ENCODE measurements around the gene TMC6. TPM values are rescaled to one million over a fixed set of nuclear protein-coding genes. Genes with fewer than 3 reads are reported as not detected.

The TMC6 gene
- total and polyA plus RNA-seq, 2 of the 13 experiments (the other 11 are each of a cell fraction or from before 2014, with no cell fraction given), result 48.4 to 99.1 TPM

DNA sequence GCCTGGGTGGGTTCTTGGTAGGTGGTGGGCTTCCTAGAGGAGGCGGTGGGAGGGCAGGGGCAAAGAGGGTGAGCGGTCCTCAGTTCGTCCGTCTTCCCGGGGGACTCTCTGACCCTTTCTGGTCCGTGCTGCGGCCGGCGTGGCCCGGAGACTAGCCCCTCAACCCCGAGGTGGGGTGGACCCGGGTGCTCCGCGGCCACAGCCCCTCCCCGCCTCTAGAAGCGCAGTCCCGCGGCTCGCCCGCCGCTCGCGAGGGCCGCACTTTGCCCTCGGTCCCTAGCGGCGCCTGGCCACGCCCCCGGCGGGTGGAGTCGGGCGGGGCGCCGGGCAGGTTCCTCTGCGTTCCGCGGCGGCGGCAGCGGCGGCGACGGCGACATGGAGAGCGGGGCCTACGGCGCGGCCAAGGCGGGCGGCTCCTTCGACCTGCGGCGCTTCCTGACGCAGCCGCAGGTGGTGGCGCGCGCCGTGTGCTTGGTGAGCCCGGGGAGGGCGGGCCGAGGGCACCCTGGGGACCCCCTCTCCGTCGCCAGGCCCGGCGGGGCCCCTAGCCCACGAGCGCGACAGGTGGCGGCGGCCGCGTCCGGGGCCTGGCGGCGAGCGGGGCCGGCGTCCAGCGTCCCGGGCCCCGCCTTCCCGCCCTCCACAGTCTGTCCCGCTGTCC, 39.8 kb upstream of the TMC6 start, which contains the start of gene SYNGR2 (continued):
- TF ChIP-seq, protein P1, sequence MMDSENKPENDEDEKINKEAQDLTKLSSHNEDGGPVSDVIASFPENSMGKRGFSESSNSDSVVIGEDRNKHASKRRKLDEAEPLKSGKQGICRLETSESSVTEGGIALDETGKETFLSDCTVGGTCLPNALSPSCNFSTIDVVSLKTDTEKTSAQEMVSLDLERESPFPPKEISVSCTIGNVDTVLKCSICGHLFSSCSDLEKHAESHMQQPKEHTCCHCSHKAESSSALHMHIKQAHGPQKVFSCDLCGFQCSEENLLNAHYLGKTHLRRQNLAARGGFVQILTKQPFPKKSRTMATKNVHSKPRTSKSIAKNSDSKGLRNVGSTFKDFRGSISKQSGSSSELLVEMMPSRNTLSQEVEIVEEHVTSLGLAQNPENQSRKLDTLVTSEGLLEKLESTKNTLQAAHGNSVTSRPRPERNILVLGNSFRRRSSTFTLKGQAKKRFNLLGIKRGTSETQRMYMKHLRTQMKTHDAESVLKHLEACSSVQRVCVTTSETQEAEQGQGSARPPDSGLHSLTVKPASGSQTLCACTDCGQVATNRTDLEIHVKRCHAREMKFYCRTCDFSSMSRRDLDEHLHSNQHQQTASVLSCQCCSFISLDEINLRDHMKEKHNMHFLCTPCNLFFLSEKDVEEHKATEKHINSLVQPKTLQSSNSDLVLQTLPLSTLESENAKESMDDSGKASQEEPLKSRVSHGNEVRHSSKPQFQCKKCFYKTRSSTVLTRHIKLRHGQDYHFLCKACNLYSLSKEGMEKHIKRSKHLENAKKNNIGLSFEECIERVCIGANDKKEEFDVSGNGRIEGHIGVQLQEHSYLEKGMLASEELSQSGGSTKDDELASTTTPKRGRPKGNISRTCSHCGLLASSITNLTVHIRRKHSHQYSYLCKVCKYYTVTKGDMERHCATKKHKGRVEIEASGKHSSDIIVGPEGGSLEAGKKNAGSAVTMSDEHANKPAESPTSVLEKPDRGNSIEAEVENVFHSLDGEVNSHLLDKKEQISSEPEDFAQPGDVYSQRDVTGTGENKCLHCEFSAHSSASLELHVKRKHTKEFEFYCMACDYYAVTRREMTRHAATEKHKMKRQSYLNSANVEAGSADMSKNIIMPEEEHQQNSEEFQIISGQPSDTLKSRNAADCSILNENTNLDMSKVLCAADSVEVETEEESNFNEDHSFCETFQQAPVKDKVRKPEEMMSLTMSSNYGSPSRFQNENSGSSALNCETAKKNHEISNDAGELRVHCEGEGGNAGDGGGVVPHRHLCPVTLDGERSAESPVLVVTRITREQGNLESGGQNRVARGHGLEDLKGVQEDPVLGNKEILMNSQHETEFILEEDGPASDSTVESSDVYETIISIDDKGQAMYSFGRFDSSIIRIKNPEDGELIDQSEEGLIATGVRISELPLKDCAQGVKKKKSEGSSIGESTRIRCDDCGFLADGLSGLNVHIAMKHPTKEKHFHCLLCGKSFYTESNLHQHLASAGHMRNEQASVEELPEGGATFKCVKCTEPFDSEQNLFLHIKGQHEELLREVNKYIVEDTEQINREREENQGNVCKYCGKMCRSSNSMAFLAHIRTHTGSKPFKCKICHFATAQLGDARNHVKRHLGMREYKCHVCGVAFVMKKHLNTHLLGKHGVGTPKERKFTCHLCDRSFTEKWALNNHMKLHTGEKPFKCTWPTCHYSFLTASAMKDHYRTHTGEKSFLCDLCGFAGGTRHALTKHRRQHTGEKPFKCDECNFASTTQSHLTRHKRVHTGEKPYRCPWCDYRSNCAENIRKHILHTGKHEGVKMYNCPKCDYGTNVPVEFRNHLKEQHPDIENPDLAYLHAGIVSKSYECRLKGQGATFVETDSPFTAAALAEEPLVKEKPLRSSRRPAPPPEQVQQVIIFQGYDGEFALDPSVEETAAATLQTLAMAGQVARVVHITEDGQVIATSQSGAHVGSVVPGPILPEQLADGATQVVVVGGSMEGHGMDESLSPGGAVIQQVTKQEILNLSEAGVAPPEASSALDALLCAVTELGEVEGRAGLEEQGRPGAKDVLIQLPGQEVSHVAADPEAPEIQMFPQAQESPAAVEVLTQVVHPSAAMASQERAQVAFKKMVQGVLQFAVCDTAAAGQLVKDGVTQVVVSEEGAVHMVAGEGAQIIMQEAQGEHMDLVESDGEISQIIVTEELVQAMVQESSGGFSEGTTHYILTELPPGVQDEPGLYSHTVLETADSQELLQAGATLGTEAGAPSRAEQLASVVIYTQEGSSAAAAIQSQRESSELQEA (CRISPR knock-in tag; IDR thresholded peaks at IDR 0.05; ENCODE audit: not compliant biosample characterization), result no peak
- TF ChIP-seq, protein P2, sequence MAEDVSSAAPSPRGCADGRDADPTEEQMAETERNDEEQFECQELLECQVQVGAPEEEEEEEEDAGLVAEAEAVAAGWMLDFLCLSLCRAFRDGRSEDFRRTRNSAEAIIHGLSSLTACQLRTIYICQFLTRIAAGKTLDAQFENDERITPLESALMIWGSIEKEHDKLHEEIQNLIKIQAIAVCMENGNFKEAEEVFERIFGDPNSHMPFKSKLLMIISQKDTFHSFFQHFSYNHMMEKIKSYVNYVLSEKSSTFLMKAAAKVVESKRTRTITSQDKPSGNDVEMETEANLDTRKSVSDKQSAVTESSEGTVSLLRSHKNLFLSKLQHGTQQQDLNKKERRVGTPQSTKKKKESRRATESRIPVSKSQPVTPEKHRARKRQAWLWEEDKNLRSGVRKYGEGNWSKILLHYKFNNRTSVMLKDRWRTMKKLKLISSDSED (CRISPR knock-in tag; IDR thresholded peaks at IDR 0.05), result peak; percentile 73; the same call in 1 of the 2 replicates
- TF ChIP-seq MED1 (CRISPR knock-in tag; IDR thresholded peaks at IDR 0.05), result peak; percentile 77
- TF ChIP-seq ZFP1 (CRISPR knock-in tag; IDR thresholded peaks at IDR 0.05), result no peak
- TF ChIP-seq ZMYM3 (CRISPR knock-in tag; IDR thresholded peaks at IDR 0.05), result peak; percentile 56; the same call in 1 of the 2 replicates
- TF ChIP-seq PTBP1 (IDR thresholded peaks at IDR 0.05; ENCODE audit: low read depth, low read length, poor library complexity, severe bottlenecking), result no peak
- no peak for TF ChIP-seq JUND (CRISPR knock-in tag; IDR thresholded peaks at IDR 0.05)
- no peak for TF ChIP-seq GATA4 (IDR thresholded peaks at IDR 0.05; ENCODE audit: borderline replicate concordance, low read depth)
- TF ChIP-seq, protein P3, sequence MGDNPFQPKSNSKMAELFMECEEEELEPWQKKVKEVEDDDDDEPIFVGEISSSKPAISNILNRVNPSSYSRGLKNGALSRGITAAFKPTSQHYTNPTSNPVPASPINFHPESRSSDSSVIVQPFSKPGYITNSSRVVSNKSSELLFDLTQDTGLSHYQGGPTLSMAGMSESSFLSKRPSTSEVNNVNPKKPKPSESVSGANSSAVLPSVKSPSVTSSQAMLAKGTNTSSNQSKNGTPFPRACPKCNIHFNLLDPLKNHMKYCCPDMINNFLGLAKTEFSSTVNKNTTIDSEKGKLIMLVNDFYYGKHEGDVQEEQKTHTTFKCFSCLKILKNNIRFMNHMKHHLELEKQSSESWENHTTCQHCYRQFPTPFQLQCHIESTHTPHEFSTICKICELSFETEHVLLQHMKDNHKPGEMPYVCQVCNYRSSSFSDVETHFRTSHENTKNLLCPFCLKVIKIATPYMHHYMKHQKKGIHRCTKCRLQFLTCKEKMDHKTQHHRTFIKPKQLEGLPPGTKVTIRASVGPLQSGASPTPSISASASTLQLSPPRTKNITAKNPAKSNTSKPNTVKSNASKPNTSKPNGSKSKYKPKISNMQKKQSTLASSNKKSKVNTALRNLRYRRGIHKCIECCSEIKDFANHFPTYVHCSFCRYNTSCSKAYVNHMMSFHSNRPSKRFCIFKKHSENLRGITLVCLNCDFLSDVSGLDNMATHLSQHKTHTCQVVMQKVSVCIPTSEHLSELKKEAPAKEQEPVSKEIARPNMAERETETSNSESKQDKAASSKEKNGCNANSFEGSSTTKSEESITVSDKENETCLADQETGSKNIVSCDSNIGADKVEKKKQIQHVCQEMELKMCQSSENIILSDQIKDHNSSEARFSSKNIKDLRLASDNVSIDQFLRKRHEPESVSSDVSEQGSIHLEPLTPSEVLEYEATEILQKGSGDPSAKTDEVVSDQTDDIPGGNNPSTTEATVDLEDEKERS (CRISPR knock-in tag; IDR thresholded peaks at IDR 0.05), result no peak
- TF ChIP-seq PHF20 (CRISPR knock-in tag; IDR thresholded peaks at IDR 0.05), result no peak
- TF ChIP-seq, protein P4, sequence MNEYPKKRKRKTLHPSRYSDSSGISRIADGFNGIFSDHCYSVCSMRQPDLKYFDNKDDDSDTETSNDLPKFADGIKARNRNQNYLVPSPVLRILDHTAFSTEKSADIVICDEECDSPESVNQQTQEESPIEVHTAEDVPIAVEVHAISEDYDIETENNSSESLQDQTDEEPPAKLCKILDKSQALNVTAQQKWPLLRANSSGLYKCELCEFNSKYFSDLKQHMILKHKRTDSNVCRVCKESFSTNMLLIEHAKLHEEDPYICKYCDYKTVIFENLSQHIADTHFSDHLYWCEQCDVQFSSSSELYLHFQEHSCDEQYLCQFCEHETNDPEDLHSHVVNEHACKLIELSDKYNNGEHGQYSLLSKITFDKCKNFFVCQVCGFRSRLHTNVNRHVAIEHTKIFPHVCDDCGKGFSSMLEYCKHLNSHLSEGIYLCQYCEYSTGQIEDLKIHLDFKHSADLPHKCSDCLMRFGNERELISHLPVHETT (CRISPR knock-in tag; conservative IDR thresholded peaks at IDR 0.05), result peak; percentile 75; the same call in 1 of the 2 replicates
- TF ChIP-seq, protein P5, sequence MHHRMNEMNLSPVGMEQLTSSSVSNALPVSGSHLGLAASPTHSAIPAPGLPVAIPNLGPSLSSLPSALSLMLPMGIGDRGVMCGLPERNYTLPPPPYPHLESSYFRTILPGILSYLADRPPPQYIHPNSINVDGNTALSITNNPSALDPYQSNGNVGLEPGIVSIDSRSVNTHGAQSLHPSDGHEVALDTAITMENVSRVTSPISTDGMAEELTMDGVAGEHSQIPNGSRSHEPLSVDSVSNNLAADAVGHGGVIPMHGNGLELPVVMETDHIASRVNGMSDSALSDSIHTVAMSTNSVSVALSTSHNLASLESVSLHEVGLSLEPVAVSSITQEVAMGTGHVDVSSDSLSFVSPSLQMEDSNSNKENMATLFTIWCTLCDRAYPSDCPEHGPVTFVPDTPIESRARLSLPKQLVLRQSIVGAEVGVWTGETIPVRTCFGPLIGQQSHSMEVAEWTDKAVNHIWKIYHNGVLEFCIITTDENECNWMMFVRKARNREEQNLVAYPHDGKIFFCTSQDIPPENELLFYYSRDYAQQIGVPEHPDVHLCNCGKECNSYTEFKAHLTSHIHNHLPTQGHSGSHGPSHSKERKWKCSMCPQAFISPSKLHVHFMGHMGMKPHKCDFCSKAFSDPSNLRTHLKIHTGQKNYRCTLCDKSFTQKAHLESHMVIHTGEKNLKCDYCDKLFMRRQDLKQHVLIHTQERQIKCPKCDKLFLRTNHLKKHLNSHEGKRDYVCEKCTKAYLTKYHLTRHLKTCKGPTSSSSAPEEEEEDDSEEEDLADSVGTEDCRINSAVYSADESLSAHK (CRISPR knock-in tag; IDR thresholded peaks at IDR 0.05; ENCODE audit: borderline replicate concordance), result no peak

Measured in HepG2 (cell line).